CD4-positive, alpha-beta T cell treated with Interleukin-4 for 4 hours (primary cell): ENCODE results near the gene PARD3.

Experiments used
- DNase-seq: peaks from one replicate; pipeline ENCODE4 v3.0.0-alpha.2; 2020

Gene PARD3

GRCh38 chr10:34107626-34108516 is 707.2 kb downstream of the PARD3 start:
- DNase-seq, result no peak

- no peak for DNase-seq
These were observed 708.7 kb downstream of the PARD3 start for GRCh38 chr10:34106356-34106885.

- DNase-seq, result no peak
These were observed 710.1 kb downstream of the PARD3 start for GRCh38 chr10:34104829-34105572.

- DNase-seq, result no peak
These were observed 712.1 kb downstream of the PARD3 start for GRCh38 chr10:34102893-34103506.

GRCh38 chr10:34102237-34102673 is 712.8 kb downstream of the PARD3 start:
- no peak for DNase-seq

GRCh38 chr10:34101001-34101400 is 714.1 kb downstream of the PARD3 start:
- no peak for DNase-seq

GRCh38 chr10:34098821-34099567 is 716.1 kb downstream of the PARD3 start:
- no peak for DNase-seq

- DNase-seq, result no peak
These were observed 717.4 kb downstream of the PARD3 start for GRCh38 chr10:34097682-34098081.

GRCh38 chr10:34094961-34095360 is 720.1 kb downstream of the PARD3 start:
- DNase-seq, result no peak

- no peak for DNase-seq
These were observed 720.9 kb downstream of the PARD3 start for GRCh38 chr10:34094146-34094696.

GRCh38 chr10:34092891-34093290 is 722.2 kb downstream of the PARD3 start:
- no peak for DNase-seq

GRCh38 chr10:34091635-34092195 is 723.4 kb downstream of the PARD3 start:
- DNase-seq, result no peak

GRCh38 chr10:34089253-34089652 is 725.8 kb downstream of the PARD3 start:
- DNase-seq, result no peak

GRCh38 chr10:34088208-34088794 is 726.8 kb downstream of the PARD3 start:
- DNase-seq, result no peak

GRCh38 chr10:34087095-34087418 is 728.0 kb downstream of the PARD3 start:
- no peak for DNase-seq

- no peak for DNase-seq
These were observed 731.5 kb downstream of the PARD3 start for GRCh38 chr10:34083567-34083966.

- DNase-seq, result no peak
These were observed 733.1 kb downstream of the PARD3 start for GRCh38 chr10:34081948-34082347.

- DNase-seq, result no peak
These were observed 733.8 kb downstream of the PARD3 start for GRCh38 chr10:34081347-34081743.

- DNase-seq, result no peak
These were observed 734.4 kb downstream of the PARD3 start for GRCh38 chr10:34080485-34081346.

- no peak for DNase-seq
These were observed 735.2 kb downstream of the PARD3 start for GRCh38 chr10:34079702-34080484.
